ENCODE results near the gene GUCY1A2. TPM values are rescaled to one million over a fixed set of nuclear protein-coding genes. Genes with fewer than 3 reads are reported as not detected.
"Not testable (repeated sequence)": the region's sequence is repeated elsewhere in the genome, so short reads cannot be mapped to it uniquely, and the experiment has no call there.

The GUCY1A2 gene
- total RNA-seq, result not detected in 2 replicates

GRCh38 chr11:107018219-107018901 lies at the start of gene GUCY1A2:
TSS of gene GUCY1A2 (minus strand) at chr11:107018476. CDS start at chr11:107018055, 421 bp downstream.
- H3K9me3 Mint-ChIP-seq, result no peaks in the 10 kb centered on the region
- H3K27me3 Mint-ChIP-seq, result peaks cover 40% of the 10 kb centered on the region
- intact Hi-C loops (cut with micrococcal nuclease), result no loop called here
- DNase-seq, result no peak
- H3K27ac Mint-ChIP-seq, result no peak within 1 kb of the TSS
- no peaks in the 10 kb centered on the region for H3K36me3 Mint-ChIP-seq (ENCODE audit: low read depth)
- peaks cover 3% of the 10 kb centered on the region for H3K4me1 Mint-ChIP-seq
- H3K4me3 Mint-ChIP-seq, result peak within 1 kb of the TSS; percentile 49

DNA sequence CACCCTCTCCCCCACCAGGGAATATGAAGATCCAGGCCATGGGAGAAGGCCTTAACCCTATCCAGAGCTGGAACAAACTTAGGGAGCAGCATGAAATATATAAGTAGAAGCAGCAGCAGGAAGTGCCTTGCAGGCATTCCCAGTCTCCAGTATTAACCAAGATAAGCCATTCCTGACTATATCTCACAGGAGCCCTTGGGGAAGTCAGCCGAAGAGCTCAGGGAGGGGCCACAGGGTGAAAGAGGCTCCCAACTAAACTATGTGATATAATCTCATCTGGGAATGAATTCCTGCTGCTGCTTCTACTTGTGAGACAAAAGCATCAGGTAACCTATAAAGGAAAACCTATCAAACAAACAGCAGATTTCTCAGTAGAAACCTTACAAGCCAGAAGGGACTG lies 36.1 kb upstream of the GUCY1A2 start:
- no peaks in the 10 kb centered on the region for H3K27me3 Mint-ChIP-seq
- no peak overlapping the region for H3K4me3 Mint-ChIP-seq
- H3K9me3 Mint-ChIP-seq, result peaks cover 19% of the 10 kb centered on the region
- no peaks in the 10 kb centered on the region for H3K4me1 Mint-ChIP-seq
- H3K27ac Mint-ChIP-seq, result no peak overlapping the region
- intact Hi-C loops (cut with micrococcal nuclease), result no loop called here
- no peaks in the 10 kb centered on the region for H3K36me3 Mint-ChIP-seq (ENCODE audit: low read depth)
- no peak for DNase-seq

- intact Hi-C loops (cut with micrococcal nuclease), result not testable (repeated sequence)
Measured at GRCh38 chr11:107051332-107051731, 33.1 kb upstream of the GUCY1A2 start.

DNA sequence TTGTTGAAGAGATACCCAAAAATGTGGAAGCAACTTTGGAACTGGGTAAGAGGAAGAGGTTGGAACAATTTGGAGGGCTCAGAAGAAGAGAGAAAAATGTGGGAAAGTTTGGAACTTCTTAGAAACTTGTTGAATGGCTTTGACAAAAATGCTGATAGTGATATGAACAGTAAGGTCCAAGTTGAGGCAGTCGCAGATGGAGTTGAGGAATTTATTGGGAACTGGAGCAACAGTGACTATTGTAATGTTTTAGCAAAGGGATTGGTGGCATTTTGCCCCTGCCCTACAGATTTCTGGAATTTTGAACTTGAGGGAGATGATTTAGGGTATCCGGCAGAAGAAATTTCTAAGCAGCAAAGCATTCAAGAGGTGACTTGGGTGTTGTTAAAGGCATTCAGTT lies 32.6 kb upstream of the GUCY1A2 start:
- H3K9me3 Mint-ChIP-seq, result peaks cover 17% of the 10 kb centered on the region
- H3K27me3 Mint-ChIP-seq; DNase-seq; intact Hi-C loops (cut with micrococcal nuclease); H3K4me3 Mint-ChIP-seq; H3K4me1 Mint-ChIP-seq; H3K36me3 Mint-ChIP-seq (ENCODE audit: low read depth); H3K27ac Mint-ChIP-seq: not testable (repeated sequence)

More at GRCh38 chr11:107051332-107051731, 33.1 kb upstream of the GUCY1A2 start:
- H3K36me3 Mint-ChIP-seq (ENCODE audit: low read depth); H3K27me3 Mint-ChIP-seq; H3K4me3 Mint-ChIP-seq; H3K4me1 Mint-ChIP-seq; DNase-seq; H3K27ac Mint-ChIP-seq: not testable (repeated sequence)
- H3K9me3 Mint-ChIP-seq, result peaks cover 20% of the 10 kb centered on the region

- Mint-ChIP-seq H3K4me1 (no peaks in the 10 kb centered on the region), H3K27ac (no peak overlapping the region), H3K27me3 (no peaks in the 10 kb centered on the region), H3K36me3 (ENCODE audit: low read depth) (no peaks in the 10 kb centered on the region), H3K4me3 (no peak overlapping the region), H3K9me3 (peaks cover 17% of the 10 kb centered on the region)
- DNase-seq, result no peak
- intact Hi-C loops (cut with micrococcal nuclease), result no loop called here
Measured at GRCh38 chr11:107050121-107050520, 31.8 kb upstream of the GUCY1A2 start.

- DNase-seq, result no peak
- Mint-ChIP-seq H3K4me3 (no peak overlapping the region), H3K9me3 (peaks cover 2% of the 10 kb centered on the region), H3K4me1 (no peaks in the 10 kb centered on the region), H3K27me3 (no peaks in the 10 kb centered on the region), H3K27ac (no peak overlapping the region), H3K36me3 (ENCODE audit: low read depth) (no peaks in the 10 kb centered on the region)
- intact Hi-C loops (cut with micrococcal nuclease), result no loop called here
Measured at GRCh38 chr11:107044503-107044902, 26.2 kb upstream of the GUCY1A2 start.

GRCh38 chr11:107043242-107044006 lies 25.1 kb upstream of the GUCY1A2 start:
- H3K36me3 Mint-ChIP-seq (ENCODE audit: low read depth), result no peaks in the 10 kb centered on the region
- intact Hi-C loops (cut with micrococcal nuclease), result no loop called here

GRCh38 chr11:107042748-107043147 lies 24.5 kb upstream of the GUCY1A2 start:
- no peak for DNase-seq
- Mint-ChIP-seq H3K9me3 (no peaks in the 10 kb centered on the region), H3K4me1 (no peaks in the 10 kb centered on the region), H3K36me3 (ENCODE audit: low read depth) (no peaks in the 10 kb centered on the region), H3K27me3 (no peaks in the 10 kb centered on the region), H3K4me3 (no peak overlapping the region), H3K27ac (no peak overlapping the region)
- intact Hi-C loops (cut with micrococcal nuclease), result no loop called here

More at GRCh38 chr11:107043242-107044006, 25.1 kb upstream of the GUCY1A2 start:
- H3K9me3 Mint-ChIP-seq, result no peaks in the 10 kb centered on the region
- H3K27ac Mint-ChIP-seq, result no peak overlapping the region
- no peak overlapping the region for H3K4me3 Mint-ChIP-seq
- DNase-seq, result no peak
- H3K4me1 Mint-ChIP-seq, result no peaks in the 10 kb centered on the region
- H3K27me3 Mint-ChIP-seq, result no peaks in the 10 kb centered on the region

DNA sequence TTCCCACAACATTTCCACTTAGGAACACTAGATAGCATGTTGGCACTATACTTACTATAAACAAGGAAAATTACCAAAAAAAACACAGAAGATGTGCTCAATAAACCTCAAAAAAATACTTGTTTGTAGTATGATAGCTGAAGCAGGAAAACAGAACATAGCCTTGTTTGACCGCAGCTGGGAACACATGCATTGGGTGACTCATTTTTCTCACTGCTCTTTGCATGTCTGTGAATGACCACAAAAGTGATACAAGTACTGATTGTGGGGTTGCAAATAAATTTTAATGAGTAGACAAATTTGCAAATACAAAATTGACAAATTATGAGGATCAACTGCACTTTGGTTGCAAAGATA lies 22.8 kb upstream of the GUCY1A2 start:
- H3K27ac Mint-ChIP-seq, result no peak overlapping the region
- no peaks in the 10 kb centered on the region for H3K9me3 Mint-ChIP-seq
- no peaks in the 10 kb centered on the region for H3K36me3 Mint-ChIP-seq (ENCODE audit: low read depth)
- H3K4me3 Mint-ChIP-seq, result no peak overlapping the region
- no peaks in the 10 kb centered on the region for H3K27me3 Mint-ChIP-seq
- DNase-seq, result no peak
- intact Hi-C loops (cut with micrococcal nuclease), result no loop called here
- no peaks in the 10 kb centered on the region for H3K4me1 Mint-ChIP-seq

DNA sequence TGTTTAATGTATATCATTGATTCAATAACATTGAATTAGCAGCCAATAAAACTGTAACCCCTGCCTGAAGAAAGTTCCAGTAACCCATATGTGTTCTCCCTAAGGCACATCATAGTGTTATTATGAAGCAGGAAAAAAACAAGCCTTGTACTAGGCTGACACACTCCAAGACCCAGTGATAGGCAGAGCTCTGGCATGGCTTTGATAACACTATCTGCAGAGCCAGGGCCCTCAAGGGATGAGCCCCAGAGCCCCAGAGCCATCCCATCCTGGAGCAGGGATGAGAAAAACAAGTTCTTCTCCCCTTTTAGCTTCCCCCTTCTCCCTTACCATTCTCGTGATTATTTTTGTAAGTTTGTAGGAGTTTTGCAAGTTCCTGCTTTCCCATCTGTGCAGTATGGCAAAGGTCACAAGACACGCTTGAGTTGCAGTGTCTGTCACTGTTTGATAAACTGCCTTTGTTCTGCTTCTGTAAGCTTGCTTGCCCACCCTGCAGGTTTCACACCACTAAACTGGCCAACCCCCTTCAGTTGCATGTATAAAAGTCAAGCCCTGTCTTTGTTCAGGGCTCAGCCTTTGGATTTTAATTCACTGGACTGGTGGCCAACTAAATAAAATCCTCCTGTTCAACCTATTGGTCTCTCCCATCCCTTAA lies 22.3 kb upstream of the GUCY1A2 start:
- no peaks in the 10 kb centered on the region for H3K9me3 Mint-ChIP-seq
- no peaks in the 10 kb centered on the region for H3K4me1 Mint-ChIP-seq
- no peaks in the 10 kb centered on the region for H3K27me3 Mint-ChIP-seq
- no peak overlapping the region for H3K4me3 Mint-ChIP-seq
- H3K27ac Mint-ChIP-seq, result no peak overlapping the region
- no peak for DNase-seq
- intact Hi-C loops (cut with micrococcal nuclease), result no loop called here
- no peaks in the 10 kb centered on the region for H3K36me3 Mint-ChIP-seq (ENCODE audit: low read depth)

GRCh38 chr11:107025673-107026072 lies 7.4 kb upstream of the GUCY1A2 start:
- Mint-ChIP-seq H3K27me3 (peaks cover 9% of the 10 kb centered on the region), H3K36me3 (ENCODE audit: low read depth) (no peaks in the 10 kb centered on the region), H3K4me1 (no peaks in the 10 kb centered on the region), H3K27ac (no peak overlapping the region), H3K4me3 (no peak overlapping the region), H3K9me3 (no peaks in the 10 kb centered on the region)
- intact Hi-C loops (cut with micrococcal nuclease), result no loop called here
- no peak for DNase-seq

GRCh38 chr11:107020594-107020993 lies 2.3 kb upstream of the GUCY1A2 start:
- no peaks in the 10 kb centered on the region for H3K36me3 Mint-ChIP-seq (ENCODE audit: low read depth)

DNA sequence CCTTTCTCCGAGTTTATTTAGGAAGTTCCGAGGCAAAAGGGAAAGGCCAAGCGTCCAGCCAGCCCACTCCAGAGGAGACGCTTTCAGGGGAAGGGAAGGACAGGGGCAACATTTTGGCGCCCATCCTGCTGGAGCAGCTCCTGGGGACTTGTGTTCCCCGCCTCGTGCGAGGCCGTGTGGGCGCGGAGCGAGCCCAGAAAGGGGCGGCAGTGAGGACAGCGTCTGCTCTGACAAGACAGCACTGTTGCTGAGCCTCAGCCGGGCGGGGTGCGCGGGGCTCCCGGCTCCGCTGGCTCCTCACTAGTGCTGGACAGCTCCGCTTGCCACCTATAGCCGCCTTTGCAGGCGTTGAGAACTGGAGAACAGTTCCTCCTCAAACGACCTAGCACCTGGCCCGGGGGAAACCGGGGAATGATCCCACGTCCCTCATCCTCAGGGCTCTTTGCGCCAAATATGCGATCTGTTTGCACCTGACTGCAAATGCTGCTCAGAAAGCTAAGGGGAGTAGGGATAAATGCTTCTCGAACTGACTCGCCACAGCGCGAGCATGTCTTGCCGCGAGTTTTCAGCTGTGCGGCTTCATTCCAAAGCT lies 722 bp upstream of the GUCY1A2 start:
- intact Hi-C loops (cut with micrococcal nuclease), result no loop called here
- Mint-ChIP-seq H3K27ac (no peak overlapping the region), H3K4me1 (peaks cover 3% of the 10 kb centered on the region), H3K27me3 (peaks cover 40% of the 10 kb centered on the region), H3K36me3 (ENCODE audit: low read depth) (no peaks in the 10 kb centered on the region), H3K9me3 (no peaks in the 10 kb centered on the region), H3K4me3 (no peak overlapping the region)
- DNase-seq, result peak; percentile 60

More at GRCh38 chr11:107020594-107020993, 2.3 kb upstream of the GUCY1A2 start:
- intact Hi-C loops (cut with micrococcal nuclease), result no loop called here
- DNase-seq, result no peak
- no peak overlapping the region for H3K27ac Mint-ChIP-seq
- no peak overlapping the region for H3K4me3 Mint-ChIP-seq
- H3K9me3 Mint-ChIP-seq, result no peaks in the 10 kb centered on the region
- peaks cover 38% of the 10 kb centered on the region for H3K27me3 Mint-ChIP-seq
- H3K4me1 Mint-ChIP-seq, result peaks cover 3% of the 10 kb centered on the region

Data from activated CD4-positive, alpha-beta T cell treated with anti-CD3 and anti-CD28 coated beads, Interleukin-2, amount 10 ng/mL, durations not matched to agents 24 days and 14 days (primary cell).